C4-2B (cell line): ENCODE measurements around the gene GOT1.

ENCODE experiments used
- ZFX ChIP-seq: fragments of 450-650 bp; IDR thresholded peaks from 2 replicates; pipeline ENCODE4 v1.6.1; 2017
- TF ChIP-seq, protein P1 (sequence below): fragments of 450-650 bp; conservative IDR thresholded peaks from 2 replicates; pipeline ENCODE4 v1.5.1; 2017; ENCODE audit warnings: mild to moderate bottlenecking

DNA sequence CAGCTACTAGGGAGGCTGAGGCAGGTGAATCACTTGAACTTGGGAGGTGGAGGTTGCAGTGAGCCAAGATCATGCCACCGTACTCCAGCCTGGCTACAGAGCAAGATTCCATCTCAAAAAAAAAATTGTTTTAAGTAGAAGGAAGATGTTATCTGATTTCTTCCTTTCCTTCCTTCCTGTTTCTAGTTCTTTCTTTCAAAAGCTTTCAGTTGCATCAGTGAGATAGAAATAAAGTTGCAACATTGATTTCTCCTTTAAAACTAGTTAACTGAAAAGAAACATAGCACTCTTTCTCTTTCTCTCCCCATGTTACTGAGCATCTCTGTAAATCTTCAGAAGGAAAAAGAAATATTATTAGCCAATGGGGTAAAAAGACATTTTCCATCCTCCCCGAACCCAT is 63.8 kb downstream of the GOT1 start:
- TF ChIP-seq, protein P1, sequence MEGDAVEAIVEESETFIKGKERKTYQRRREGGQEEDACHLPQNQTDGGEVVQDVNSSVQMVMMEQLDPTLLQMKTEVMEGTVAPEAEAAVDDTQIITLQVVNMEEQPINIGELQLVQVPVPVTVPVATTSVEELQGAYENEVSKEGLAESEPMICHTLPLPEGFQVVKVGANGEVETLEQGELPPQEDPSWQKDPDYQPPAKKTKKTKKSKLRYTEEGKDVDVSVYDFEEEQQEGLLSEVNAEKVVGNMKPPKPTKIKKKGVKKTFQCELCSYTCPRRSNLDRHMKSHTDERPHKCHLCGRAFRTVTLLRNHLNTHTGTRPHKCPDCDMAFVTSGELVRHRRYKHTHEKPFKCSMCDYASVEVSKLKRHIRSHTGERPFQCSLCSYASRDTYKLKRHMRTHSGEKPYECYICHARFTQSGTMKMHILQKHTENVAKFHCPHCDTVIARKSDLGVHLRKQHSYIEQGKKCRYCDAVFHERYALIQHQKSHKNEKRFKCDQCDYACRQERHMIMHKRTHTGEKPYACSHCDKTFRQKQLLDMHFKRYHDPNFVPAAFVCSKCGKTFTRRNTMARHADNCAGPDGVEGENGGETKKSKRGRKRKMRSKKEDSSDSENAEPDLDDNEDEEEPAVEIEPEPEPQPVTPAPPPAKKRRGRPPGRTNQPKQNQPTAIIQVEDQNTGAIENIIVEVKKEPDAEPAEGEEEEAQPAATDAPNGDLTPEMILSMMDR = no peak
- TF ChIP-seq ZFX = no peak
